Ramos (cell line): Measurements from ENCODE around the gene LRP2.
"Not testable (repeated sequence)": the region's sequence is repeated elsewhere in the genome, so short reads cannot be mapped to it uniquely, and the experiment has no call there.

ENCODE experiments used
- in situ Hi-C: fragments of 300-500 bp; cut with MboI; formaldehyde crosslinking; loops from one replicate; pipeline ENCODE4 v1.14.3; 2022; ENCODE audit warnings: low sequenced_read_pairs; ENCODE audit not compliant: unreplicated experiment

Gene LRP2

GRCh38 chr2:169362118-169362893, at the start of gene LRP2:
Gene LRP2, minus strand, starts transcription at chr2:169362534. Its CDS starts 135 bp downstream, at chr2:169362399.
- in situ Hi-C loops = no loop called here

- in situ Hi-C loops = no loop called here
Observed at GRCh38 chr2:169406891-169407290, 44.6 kb upstream of the LRP2 start.

GRCh38 chr2:169399491-169399890, 37.2 kb upstream of the LRP2 start:
- in situ Hi-C loops = not testable (repeated sequence)

GRCh38 chr2:169397697-169398096, 35.4 kb upstream of the LRP2 start:
- in situ Hi-C loops = no loop called here

GRCh38 chr2:169395821-169396374, 33.6 kb upstream of the LRP2 start:
- in situ Hi-C loops = no loop called here

GRCh38 chr2:169393068-169393590, 30.8 kb upstream of the LRP2 start:
- in situ Hi-C loops = no loop called here

GRCh38 chr2:169391236-169391635, 28.9 kb upstream of the LRP2 start:
- in situ Hi-C loops = no loop called here

- in situ Hi-C loops = no loop called here
Observed at GRCh38 chr2:169388161-169388560, 25.8 kb upstream of the LRP2 start.

GRCh38 chr2:169386722-169387121, 24.4 kb upstream of the LRP2 start:
- in situ Hi-C loops = no loop called here

- in situ Hi-C loops = no loop called here
Observed at GRCh38 chr2:169384816-169385215, 22.5 kb upstream of the LRP2 start.

GRCh38 chr2:169372561-169372960, 10.2 kb upstream of the LRP2 start:
- in situ Hi-C loops = no loop called here

GRCh38 chr2:169366066-169366465, 3.7 kb upstream of the LRP2 start:
- in situ Hi-C loops = no loop called here

GRCh38 chr2:169365029-169365480, 2.7 kb upstream of the LRP2 start:
- in situ Hi-C loops = no loop called here

- in situ Hi-C loops = no loop called here
Observed at GRCh38 chr2:169363560-169364150, 1.3 kb upstream of the LRP2 start.

GRCh38 chr2:169362894-169363559, 693 bp upstream of the LRP2 start:
- in situ Hi-C loops = no loop called here

- in situ Hi-C loops = no loop called here
Observed at GRCh38 chr2:169361706-169362117, 622 bp downstream of the LRP2 start.

- in situ Hi-C loops = no loop called here
Observed at GRCh38 chr2:169360984-169361705, 1.2 kb downstream of the LRP2 start.

GRCh38 chr2:169358016-169358415, 4.3 kb downstream of the LRP2 start:
- in situ Hi-C loops = no loop called here

- in situ Hi-C loops = no loop called here
Observed at GRCh38 chr2:169354244-169354643, 8.1 kb downstream of the LRP2 start.

GRCh38 chr2:169351725-169352124, 10.6 kb downstream of the LRP2 start:
- in situ Hi-C loops = no loop called here
